Mesenchymal stem cell (in vitro differentiated cells and primary cell): ENCODE measurements around the gene DNAJC27.

ENCODE experiments used
- DNase-seq: peaks from one replicate; pipeline ENCODE4 v3.0.0-alpha.2; 2013
- H2AFZ ChIP-seq: one replicate; pipeline ENCODE4 v1.6.1; 2013; ENCODE audit warnings: low read depth, mild to moderate bottlenecking, control low read depth, inconsistent platforms, low read length, moderate library complexity
- H2AK5ac ChIP-seq: 2 replicates; pipeline ENCODE4 v1.6.1; 2013; ENCODE audit warnings: low read length, moderate library complexity, mild to moderate bottlenecking, inconsistent platforms; ENCODE audit not compliant: severe bottlenecking
- H2BK120ac ChIP-seq: one replicate; pipeline ENCODE4 v1.6.1; 2013; ENCODE audit warnings: low read depth, mild to moderate bottlenecking, inconsistent platforms, low read length, moderate library complexity
- H2BK12ac ChIP-seq, 2 experiments: one replicate each; pipeline ENCODE4 v1.6.1; 2013; ENCODE audit warnings: inconsistent platforms in 2 of 2, low read length in 2 of 2, mild to moderate bottlenecking in 2 of 2, moderate library complexity in 2 of 2, control low read depth in 1 of 2
- H2BK15ac ChIP-seq: one replicate; pipeline ENCODE4 v1.6.1; 2013; ENCODE audit warnings: mild to moderate bottlenecking, low read depth, inconsistent platforms; ENCODE audit not compliant: poor library complexity, severe bottlenecking
- H2BK5ac ChIP-seq: 2 replicates; pipeline ENCODE4 v1.6.1; 2013; ENCODE audit warnings: low read depth, mild to moderate bottlenecking, low read length, control low read depth, inconsistent platforms; ENCODE audit not compliant: poor library complexity, severe bottlenecking
- H3K14ac ChIP-seq, 2 experiments: one replicate each; pipeline ENCODE4 v1.6.1; 2013; ENCODE audit warnings: inconsistent platforms in 2 of 2, low read length in 2 of 2, control low read depth in 1 of 2, mild to moderate bottlenecking in 1 of 2, moderate library complexity in 1 of 2
- H3K18ac ChIP-seq, 2 experiments: one replicate each; pipeline ENCODE4 v1.6.1; 2013; ENCODE audit warnings: inconsistent platforms in 2 of 2, low read length in 2 of 2, control low read depth in 1 of 2, low read depth in 1 of 2, mild to moderate bottlenecking in 1 of 2
- H3K23ac ChIP-seq, 2 experiments: one replicate each; pipeline ENCODE4 v1.6.1; 2013; ENCODE audit warnings: inconsistent platforms in 2 of 2, low read length in 2 of 2, mild to moderate bottlenecking in 2 of 2, moderate library complexity in 2 of 2, control low read depth in 1 of 2
- H3K27ac ChIP-seq: 2 replicates; pipeline ENCODE4 v1.5.1; 2013; ENCODE audit warnings: mild to moderate bottlenecking, moderate library complexity, low read length, control low read depth, inconsistent platforms; ENCODE audit not compliant: poor library complexity, severe bottlenecking
- H3K27me3 ChIP-seq, 2 experiments: 2 replicates each; pipeline versions ENCODE4 v1.6.1 to v1.7.0; 2013; ENCODE audit warnings: low read length in 2 of 2, mild to moderate bottlenecking in 2 of 2, moderate library complexity in 2 of 2, control low read depth in 1 of 2, inconsistent platforms in 1 of 2; ENCODE audit not compliant: control insufficient read depth in 1 of 2, insufficient read depth in 1 of 2
- H3K36me3 ChIP-seq, 2 experiments: 2 replicates each; pipeline versions ENCODE4 v1.6.1 to v1.7.0; 2013; ENCODE audit warnings: low read length in 2 of 2, control low read depth in 1 of 2, inconsistent platforms in 1 of 2, low read depth in 1 of 2, mild to moderate bottlenecking in 1 of 2; ENCODE audit not compliant: insufficient read depth in 2 of 2, control insufficient read depth in 1 of 2
- H3K4ac ChIP-seq, 2 experiments: one replicate each; pipeline ENCODE4 v1.6.1; 2013; ENCODE audit warnings: inconsistent platforms in 2 of 2, low read length in 2 of 2, mild to moderate bottlenecking in 2 of 2, moderate library complexity in 2 of 2, control low read depth in 1 of 2, low read depth in 1 of 2
- H3K4me1 ChIP-seq: 2 replicates; pipeline ENCODE4 v1.6.1; 2013; ENCODE audit warnings: low read depth, low read length, control low read depth; ENCODE audit not compliant: control insufficient read depth, insufficient read depth
- H3K4me2 ChIP-seq: 2 replicates; pipeline ENCODE4 v1.6.1; 2013; ENCODE audit warnings: low read length, mild to moderate bottlenecking, inconsistent platforms; ENCODE audit not compliant: poor library complexity, severe bottlenecking
- H3K4me3 ChIP-seq, 2 experiments: 2 replicates each; pipeline versions ENCODE4 v1.5.1 to v1.7.0; 2013; ENCODE audit warnings: low read length in 2 of 2, mild to moderate bottlenecking in 2 of 2, control low read depth in 1 of 2, low read depth in 1 of 2; ENCODE audit not compliant: insufficient read depth in 1 of 2
- H3K79me1 ChIP-seq: replicated peaks from 2 replicates; pipeline ENCODE4 v1.6.1; 2013; ENCODE audit warnings: mild to moderate bottlenecking, control low read depth, low read length, inconsistent platforms; ENCODE audit not compliant: poor library complexity, severe bottlenecking
- H3K9ac ChIP-seq: 2 replicates; pipeline ENCODE4 v1.7.0; 2013; ENCODE audit warnings: mild to moderate bottlenecking, low read length, moderate library complexity
- H3K9me3 ChIP-seq: 2 replicates; pipeline ENCODE4 v1.7.0; 2013; ENCODE audit warnings: mild to moderate bottlenecking, low read length; ENCODE audit not compliant: control insufficient read depth
- H4K8ac ChIP-seq: one replicate; pipeline ENCODE4 v1.6.1; 2013; ENCODE audit warnings: inconsistent platforms, mild to moderate bottlenecking, low read length, moderate library complexity
- H4K91ac ChIP-seq: one replicate; pipeline ENCODE4 v1.6.1; 2013; ENCODE audit warnings: mild to moderate bottlenecking, low read length, inconsistent platforms
- WGBS: methylation state at CpG from one replicate; pipeline ENCODE4 v1.1.7; 2013; ENCODE audit warnings: mixed read lengths; 5-methylcytosine and 5-hydroxymethylcytosine counted together

Gene DNAJC27

DNA sequence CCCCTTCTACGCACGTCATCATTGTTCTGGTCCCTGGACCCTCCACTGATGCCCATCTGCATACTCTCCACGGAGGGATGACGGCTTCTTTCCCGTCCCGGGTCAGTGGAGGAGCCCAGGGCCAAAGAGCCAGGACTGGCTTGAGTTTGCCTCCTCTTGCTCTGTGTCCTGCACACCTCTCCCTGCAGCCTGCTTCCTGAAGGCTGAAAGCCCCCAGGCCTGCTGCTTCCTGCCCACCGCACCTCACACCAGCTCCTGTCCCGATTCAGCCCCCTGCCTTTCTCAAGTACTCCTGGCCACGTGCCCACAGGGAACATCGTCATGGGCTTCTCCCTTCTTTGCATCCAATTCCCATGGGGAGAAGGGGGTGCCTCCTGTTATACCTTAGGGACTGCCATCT lies 58.8 kb downstream of the DNAJC27 start:
- peaks cover 19 to 30% of the 10 kb centered on the region in 2 experiments for H3K36me3 ChIP-seq
- H3K9ac ChIP-seq = no peak overlapping the region
- H2BK15ac ChIP-seq = no peak overlapping the region
- H4K8ac ChIP-seq = no peak overlapping the region
- peaks cover 36% of the 10 kb centered on the region for H3K79me1 ChIP-seq
- no peak for DNase-seq
- H3K9me3 ChIP-seq = no peaks in the 10 kb centered on the region
- no peak overlapping the region for H3K4ac ChIP-seq
- no peak overlapping the region for H2BK5ac ChIP-seq
- H2AK5ac ChIP-seq = no peak overlapping the region
- H3K27me3 ChIP-seq = no peaks in the 10 kb centered on the region
- H3K14ac ChIP-seq = peak overlapping the region in 1 of 2 experiments; percentile 13
- no peak overlapping the region for H3K18ac ChIP-seq
- no peak overlapping the region for H2BK12ac ChIP-seq
- no peak overlapping the region for H2BK120ac ChIP-seq
- H3K4me1 ChIP-seq = peaks cover 9% of the 10 kb centered on the region
- H3K4me3 ChIP-seq = no peak overlapping the region
- H3K23ac ChIP-seq = no peak overlapping the region
- WGBS = 83% methylated on average over 10 of the region's 10 CpGs
- H3K27ac ChIP-seq = no peak overlapping the region
- H4K91ac ChIP-seq = no peak overlapping the region
- no peak overlapping the region for H3K4me2 ChIP-seq
- H2AFZ ChIP-seq = no peak overlapping the region

- Histone ChIP-seq H2AFZ (no peak overlapping the region), H3K14ac (no peak overlapping the region), H3K9ac (no peak overlapping the region), H2BK12ac (no peak overlapping the region), H4K8ac (no peak overlapping the region), H2AK5ac (no peak overlapping the region), H3K27me3 (no peaks in the 10 kb centered on the region), H2BK15ac (no peak overlapping the region), H3K79me1 (peaks cover 32% of the 10 kb centered on the region), H3K9me3 (no peaks in the 10 kb centered on the region), H3K4me1 (peaks cover 6% of the 10 kb centered on the region), H3K4me3 (no peak overlapping the region), H3K23ac (no peak overlapping the region), H3K36me3 (peaks cover 14 to 25% of the 10 kb centered on the region in 2 experiments), H4K91ac (no peak overlapping the region), H2BK5ac (no peak overlapping the region), H2BK120ac (no peak overlapping the region), H3K27ac (no peak overlapping the region), H3K4ac (no peak overlapping the region), H3K18ac (peak overlapping the region in 1 of 2 experiments; percentile 63), H3K4me2 (no peak overlapping the region)
- 81% methylated on average over 6 of the region's 7 CpGs for WGBS
- peak; percentile 57 for DNase-seq
These were observed 59.2 kb downstream of the DNAJC27 start for GRCh38 chr2:24912523-24912922.

DNA sequence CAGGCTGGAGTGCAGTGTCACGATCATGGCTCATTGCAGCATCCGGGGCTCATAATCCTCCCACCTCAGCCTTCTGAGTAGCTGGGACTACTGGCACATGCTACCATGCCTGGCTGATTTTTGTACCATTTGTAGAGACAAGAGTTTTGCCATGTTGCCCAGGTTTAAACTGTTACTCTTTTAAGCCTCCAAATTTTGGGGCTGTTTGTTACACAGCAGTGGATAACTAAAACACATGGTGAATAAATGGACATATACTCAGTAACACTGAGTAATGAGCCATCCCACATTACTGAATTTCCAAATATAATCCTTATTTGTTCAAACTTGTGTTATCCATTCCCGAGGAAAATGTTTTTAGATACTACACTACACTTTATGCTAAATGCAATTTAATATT lies 61.5 kb downstream of the DNAJC27 start:
- WGBS = 100% methylated on average over 3 of the region's 3 CpGs
- Histone ChIP-seq H3K23ac (no peak overlapping the region), H3K18ac (no peak overlapping the region), H2BK5ac (no peak overlapping the region), H3K36me3 (peaks cover 8 to 17% of the 10 kb centered on the region in 2 experiments), H4K91ac (no peak overlapping the region), H3K79me1 (peaks cover 27% of the 10 kb centered on the region), H3K4ac (no peak overlapping the region), H2BK15ac (no peak overlapping the region), H3K14ac (no peak overlapping the region), H4K8ac (no peak overlapping the region), H3K4me2 (no peak overlapping the region), H2AK5ac (no peak overlapping the region), H3K9me3 (no peaks in the 10 kb centered on the region), H3K4me1 (no peaks in the 10 kb centered on the region), H3K9ac (no peak overlapping the region), H3K27me3 (no peaks in the 10 kb centered on the region), H2BK120ac (no peak overlapping the region), H2AFZ (no peak overlapping the region), H3K4me3 (no peak overlapping the region), H2BK12ac (no peak overlapping the region), H3K27ac (no peak overlapping the region)
- no peak for DNase-seq

- Histone ChIP-seq H3K4me2 (no peak overlapping the region), H2AK5ac (no peak overlapping the region), H3K18ac (no peak overlapping the region), H3K23ac (no peak overlapping the region), H3K36me3 (peaks cover 5 to 12% of the 10 kb centered on the region in 2 experiments), H2BK12ac (no peak overlapping the region), H2BK120ac (no peak overlapping the region), H3K27ac (no peak overlapping the region), H3K4me3 (no peak overlapping the region), H3K79me1 (peaks cover 24% of the 10 kb centered on the region), H3K9me3 (no peaks in the 10 kb centered on the region), H4K91ac (no peak overlapping the region), H3K14ac (no peak overlapping the region), H2BK5ac (no peak overlapping the region), H3K4me1 (no peaks in the 10 kb centered on the region), H2BK15ac (no peak overlapping the region), H2AFZ (no peak overlapping the region), H3K4ac (no peak overlapping the region), H4K8ac (no peak overlapping the region), H3K9ac (no peak overlapping the region), H3K27me3 (no peaks in the 10 kb centered on the region)
- 99% methylated on average over 5 of the region's 5 CpGs for WGBS
- no peak for DNase-seq
These were observed 62.1 kb downstream of the DNAJC27 start for GRCh38 chr2:24909555-24910177.
